Measurements from ENCODE around the gene UGT1A8. TPM values are rescaled to one million over a fixed set of nuclear protein-coding genes. Genes with fewer than 3 reads are reported as not detected.

Gene UGT1A8
- total RNA-seq, 1 experiment from 2014 or later: not detected

GRCh38 chr2:233772583-233772982 is 155.2 kb downstream of the UGT1A8 start:
- CTCF ChIA-PET: no interaction called here
- H3K36me3 Mint-ChIP-seq (ENCODE audit: insufficient read depth, unreplicated experiment): peaks cover 40% of the 10 kb centered on the region
- TF ChIP-seq, protein P1, sequence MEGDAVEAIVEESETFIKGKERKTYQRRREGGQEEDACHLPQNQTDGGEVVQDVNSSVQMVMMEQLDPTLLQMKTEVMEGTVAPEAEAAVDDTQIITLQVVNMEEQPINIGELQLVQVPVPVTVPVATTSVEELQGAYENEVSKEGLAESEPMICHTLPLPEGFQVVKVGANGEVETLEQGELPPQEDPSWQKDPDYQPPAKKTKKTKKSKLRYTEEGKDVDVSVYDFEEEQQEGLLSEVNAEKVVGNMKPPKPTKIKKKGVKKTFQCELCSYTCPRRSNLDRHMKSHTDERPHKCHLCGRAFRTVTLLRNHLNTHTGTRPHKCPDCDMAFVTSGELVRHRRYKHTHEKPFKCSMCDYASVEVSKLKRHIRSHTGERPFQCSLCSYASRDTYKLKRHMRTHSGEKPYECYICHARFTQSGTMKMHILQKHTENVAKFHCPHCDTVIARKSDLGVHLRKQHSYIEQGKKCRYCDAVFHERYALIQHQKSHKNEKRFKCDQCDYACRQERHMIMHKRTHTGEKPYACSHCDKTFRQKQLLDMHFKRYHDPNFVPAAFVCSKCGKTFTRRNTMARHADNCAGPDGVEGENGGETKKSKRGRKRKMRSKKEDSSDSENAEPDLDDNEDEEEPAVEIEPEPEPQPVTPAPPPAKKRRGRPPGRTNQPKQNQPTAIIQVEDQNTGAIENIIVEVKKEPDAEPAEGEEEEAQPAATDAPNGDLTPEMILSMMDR (IDR thresholded peaks at IDR 0.05; ENCODE audit: unreplicated experiment): no peak
- DNase-seq: no peak
- no peaks in the 10 kb centered on the region for H3K27me3 Mint-ChIP-seq (ENCODE audit: unreplicated experiment)
- no peak overlapping the region for H3K4me3 Mint-ChIP-seq (ENCODE audit: low read depth, unreplicated experiment)
- peaks cover 6% of the 10 kb centered on the region for H3K9me3 Mint-ChIP-seq (ENCODE audit: low read depth, unreplicated experiment)
- intact Hi-C loops (cut with micrococcal nuclease; ENCODE audit: unreplicated experiment): no loop called here
- BruUV-seq (replicated peaks): TSS peak; percentile 84
- H3K4me1 Mint-ChIP-seq (ENCODE audit: low read depth, unreplicated experiment): no peaks in the 10 kb centered on the region
- H3K27ac Mint-ChIP-seq (ENCODE audit: unreplicated experiment): no peak overlapping the region

DNA sequence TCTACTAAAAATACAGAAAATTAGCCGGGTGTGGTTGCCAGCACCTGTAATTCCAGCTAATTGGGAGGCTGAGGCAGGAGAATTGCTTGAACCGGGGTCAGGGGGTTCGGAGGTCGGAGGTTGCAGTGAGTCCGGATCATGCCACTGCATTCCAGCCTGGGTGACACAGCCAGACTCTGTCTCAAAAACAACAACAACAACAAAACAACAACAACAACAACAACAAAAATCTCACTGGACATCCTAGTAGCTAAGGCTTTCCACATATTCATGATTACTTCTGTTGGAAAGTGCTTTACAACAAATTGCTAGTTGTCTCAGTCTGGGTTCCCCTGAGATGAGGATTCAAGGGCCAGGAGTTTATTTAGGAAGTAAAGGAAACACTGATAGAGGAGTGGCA is 156.4 kb downstream of the UGT1A8 start:
- no peak overlapping the region for H3K4me3 Mint-ChIP-seq (ENCODE audit: low read depth, unreplicated experiment)
- H3K4me1 Mint-ChIP-seq (ENCODE audit: low read depth, unreplicated experiment): no peaks in the 10 kb centered on the region
- H3K27ac Mint-ChIP-seq (ENCODE audit: unreplicated experiment): no peak overlapping the region
- BruUV-seq (replicated peaks): no TSS peak
- CTCF ChIA-PET: no interaction called here
- intact Hi-C loops (cut with micrococcal nuclease; ENCODE audit: unreplicated experiment): no loop called here
- DNase-seq: no peak
- TF ChIP-seq, protein P1 (IDR thresholded peaks at IDR 0.05; ENCODE audit: unreplicated experiment): no peak
- H3K9me3 Mint-ChIP-seq (ENCODE audit: low read depth, unreplicated experiment): peaks cover 6% of the 10 kb centered on the region
- no peaks in the 10 kb centered on the region for H3K27me3 Mint-ChIP-seq (ENCODE audit: unreplicated experiment)
- peaks cover 40% of the 10 kb centered on the region for H3K36me3 Mint-ChIP-seq (ENCODE audit: insufficient read depth, unreplicated experiment)

GRCh38 chr2:233775414-233775813 is 158.0 kb downstream of the UGT1A8 start:
- BruUV-seq (replicated peaks): no TSS peak
- no peak for DNase-seq
- TF ChIP-seq, protein P1 (IDR thresholded peaks at IDR 0.05; ENCODE audit: unreplicated experiment): no peak
- peak overlapping the region; percentile 28 for H3K27ac Mint-ChIP-seq (ENCODE audit: unreplicated experiment)
- H3K36me3 Mint-ChIP-seq (ENCODE audit: insufficient read depth, unreplicated experiment): peaks cover 26% of the 10 kb centered on the region
- no peaks in the 10 kb centered on the region for H3K27me3 Mint-ChIP-seq (ENCODE audit: unreplicated experiment)
- intact Hi-C loops (cut with micrococcal nuclease; ENCODE audit: unreplicated experiment): no loop called here
- CTCF ChIA-PET: interaction anchor here (0.6 to 0.7 kb wide), 2 partner anchors 140 to 402 kb away, joined by 3 read pairs; no protein-coding TSS in a partner anchor
- H3K4me1 Mint-ChIP-seq (ENCODE audit: low read depth, unreplicated experiment): no peaks in the 10 kb centered on the region
- peaks cover 6% of the 10 kb centered on the region for H3K9me3 Mint-ChIP-seq (ENCODE audit: low read depth, unreplicated experiment)
- no peak overlapping the region for H3K4me3 Mint-ChIP-seq (ENCODE audit: low read depth, unreplicated experiment)

DNA sequence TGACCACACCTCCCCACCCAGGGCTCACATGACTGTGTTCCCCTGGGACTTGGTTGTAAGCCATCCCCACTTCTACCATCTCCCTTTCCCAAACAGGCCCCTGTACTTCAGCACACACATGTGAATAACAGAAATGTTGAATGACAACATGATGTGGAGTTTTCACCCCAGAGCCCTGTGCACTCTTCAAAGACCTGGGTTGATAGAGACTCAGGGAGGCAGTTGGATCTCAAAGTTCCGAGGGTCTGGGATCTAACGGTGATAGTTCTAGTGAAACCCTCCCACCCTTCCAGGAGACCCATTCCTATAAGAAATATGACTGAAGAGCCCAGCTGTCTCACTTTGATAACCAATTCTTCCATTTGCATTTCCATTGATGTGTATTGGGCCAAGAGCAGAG is 160.6 kb downstream of the UGT1A8 start, which contains the start of gene MROH2A:
Gene MROH2A (plus strand): TSS at position 301 of the 400 bp plus-strand sequence. CDS start 1,029 bp downstream, outside the sequence.
- intact Hi-C loops (cut with micrococcal nuclease; ENCODE audit: unreplicated experiment): no loop called here
- H3K4me3 Mint-ChIP-seq (ENCODE audit: low read depth, unreplicated experiment): no peak within 1 kb of the TSS
- TF ChIP-seq, protein P1 (IDR thresholded peaks at IDR 0.05; ENCODE audit: unreplicated experiment): no peak
- no peaks in the 10 kb centered on the region for H3K27me3 Mint-ChIP-seq (ENCODE audit: unreplicated experiment)
- TSS peak; percentile 2 for BruUV-seq (replicated peaks)
- no peak within 1 kb of the TSS for H3K27ac Mint-ChIP-seq (ENCODE audit: unreplicated experiment)
- peaks cover 11% of the 10 kb centered on the region for H3K9me3 Mint-ChIP-seq (ENCODE audit: low read depth, unreplicated experiment)
- CTCF ChIA-PET: no interaction called here
- H3K4me1 Mint-ChIP-seq (ENCODE audit: low read depth, unreplicated experiment): no peaks in the 10 kb centered on the region
- H3K36me3 Mint-ChIP-seq (ENCODE audit: insufficient read depth, unreplicated experiment): peaks cover 21% of the 10 kb centered on the region
- no peak for DNase-seq
